Body of pancreas (tissue), 4 donors: ENCODE results near the gene SH3BP4.
"Not testable (repeated sequence)": the region's sequence is repeated elsewhere in the genome, so short reads cannot be mapped to it uniquely, and the experiment has no call there.

ENCODE experiments used
- CTCF ChIP-seq, 7 experiments: fragments of 450-650 bp in 4 of 7; fragments of 200-600 bp in 3 of 7; sonication (generic) in 3 of 7; IDR thresholded peaks; one replicate each; pipeline ENCODE4 v1.5.1; 2016 to 2019; ENCODE audit warnings: antibody characterized with exemption in 7 of 7
- POLR2A ChIP-seq, 3 donors: fragments of 450-650 bp; IDR thresholded peaks; one replicate each; pipeline ENCODE4 v1.6.1; 2016; ENCODE audit warnings: antibody characterized with exemption in 3 of 3, mild to moderate bottlenecking in 2 of 3

GRCh38 chr2:235020141-235020540 lies 68.3 kb downstream of the SH3BP4 start:
- not testable (repeated sequence) for TF ChIP-seq CTCF, POLR2A (IDR thresholded peaks at IDR 0.05)
